ENCODE results near the gene CDCA7L. TPM values are rescaled to one million over a fixed set of nuclear protein-coding genes. Genes with fewer than 3 reads are reported as not detected.
A peak's percentile ranks its signal among the peaks of the same experiment; 100 is the strongest.

The CDCA7L gene
- total and polyA plus RNA-seq, 2 of the 4 experiments (the other 2 are of a cell fraction), result 20.4 to 35.0 TPM

GRCh38 chr7:21944616-21945453 is 864 bp downstream of the CDCA7L start:
- no peaks in the 10 kb centered on the region for H3K9me3 ChIP-seq (ENCODE audit: control insufficient read depth, insufficient read depth, low read length)
- no peak overlapping the region for H2BK15ac ChIP-seq (ENCODE audit: low read depth, low read length)
- peak overlapping the region; percentile 25; the same call in 1 of the 2 replicates for H4K5ac ChIP-seq (ENCODE audit: low read depth, low read length)
- peak; percentile 40 for DNase-seq
- dilution Hi-C loops (cut with HindIII; ENCODE audit: low sequenced_read_pairs, unreplicated experiment), result no loop called here
- no peak overlapping the region for H3K4ac ChIP-seq (ENCODE audit: low read depth, low read length)
- H3K4me3 ChIP-seq (ENCODE audit: insufficient read depth, low read depth, low read length), result peak overlapping the region; percentile 81
- peak overlapping the region; percentile 99 for H2AFZ ChIP-seq (replicated peaks; ENCODE audit: low read length, poor library complexity)
- in situ Hi-C loops (cut with MboI; ENCODE audit: low sequenced_read_pairs), result no loop called here
- H2BK20ac ChIP-seq (ENCODE audit: low read depth, low read length), result no peak overlapping the region
- 0 out of 2 replicates have a peak, but pooled peaks cover 2% of the 10 kb centered on the region for H3K27me3 ChIP-seq (ENCODE audit: control insufficient read depth, insufficient read depth, low read length)
- H3K56ac ChIP-seq (ENCODE audit: extremely low read depth, insufficient read depth, low read length), result no peak overlapping the region
- peak overlapping the region; percentile 34; the same call in 1 of the 2 replicates for H3K27ac ChIP-seq (ENCODE audit: insufficient read depth, low read length)
- intact Hi-C loops (cut with micrococcal nuclease), result loop anchor here (2.0 kb wide), 1 partner anchor 56 kb away; no protein-coding TSS in a partner anchor
- ChIA-PET CTCF (interaction anchor here (1.1 to 1.4 kb wide), 2 partner anchors 25 to 137 kb away, joined by 3 read pairs; no protein-coding TSS in a partner anchor), POLR2A (ENCODE audit: unreplicated experiment) (no interaction called here)
- no peaks in the 10 kb centered on the region for H3K36me3 ChIP-seq (ENCODE audit: control insufficient read depth, insufficient read depth, low read length)
- H2BK120ac ChIP-seq (ENCODE audit: low read depth, low read length), result no peak overlapping the region
- H2AK9ac ChIP-seq (replicated peaks; ENCODE audit: low read depth, low read length, poor library complexity), result peak overlapping the region; percentile 6
- no peaks in the 10 kb centered on the region; the same call in 1 of the 2 replicates for H3K9me1 ChIP-seq (ENCODE audit: insufficient read depth, low read length)
- no peak overlapping the region; a peak in 1 of 4 replicates for H4K8ac ChIP-seq (ENCODE audit: low read depth in 2 of 2, low read length in 2 of 2)
- peaks cover 3% of the 10 kb centered on the region; the same call in 1 of the 2 replicates for H3K4me1 ChIP-seq (ENCODE audit: control insufficient read depth, insufficient read depth, low read length)
- H3K23ac ChIP-seq (ENCODE audit: low read depth, low read length), result peak overlapping the region; percentile 77
- H4K91ac ChIP-seq (ENCODE audit: insufficient read depth, low read depth, low read length), result no peak overlapping the region; the same call in 1 of the 2 replicates
- H3K18ac ChIP-seq (ENCODE audit: low read depth, low read length), result peak overlapping the region; percentile 29; the same call in 1 of the 2 replicates
- H3K4me2 ChIP-seq (ENCODE audit: low read depth, low read length), result peak overlapping the region; percentile 99
- no peak for ATAC-seq (ENCODE audit: low read depth)
- no peak overlapping the region for H2AK5ac ChIP-seq (ENCODE audit: low read depth, low read length)
- no CpG with 5 or more reads among the region's 34 CpGs for WGBS, 2 experiments (ENCODE audit: extremely low coverage in 2 of 2, insufficient read length in 1 of 2)
- H3K9ac ChIP-seq (ENCODE audit: low read depth, low read length), result peak overlapping the region; percentile 50
- H3K14ac ChIP-seq (replicated peaks; ENCODE audit: low read depth, low read length), result no peak overlapping the region; the same call in 1 of the 2 replicates
- no peak overlapping the region for H2BK5ac ChIP-seq (ENCODE audit: low read depth, low read length, poor library complexity, severe bottlenecking)
- H3K79me1 ChIP-seq (ENCODE audit: low read depth in 1 of 2, low read length in 2 of 2), result peaks cover 13 to 18% of the 10 kb centered on the region in 2 experiments
- H4K20me1 ChIP-seq (ENCODE audit: insufficient read depth, low read length), result no peaks in the 10 kb centered on the region; the same call in 1 of the 2 replicates
- no TSS peak for BruUV-seq (replicated peaks)
- no peak for TF ChIP-seq MAZ (IDR thresholded peaks at IDR 0.05; ENCODE audit: borderline replicate concordance, low read depth, low read length)
- no peak for TF ChIP-seq ELK1 (IDR thresholded peaks at IDR 0.05; ENCODE audit: borderline replicate concordance, low read depth, low read length)
- no peak for TF ChIP-seq FOS (IDR thresholded peaks at IDR 0.05; ENCODE audit: low read depth, low read length)
- TF ChIP-seq BHLHE40 (IDR thresholded peaks at IDR 0.05; ENCODE audit: low read depth, low read length), result no peak
- no peak for TF ChIP-seq CHD1 (IDR thresholded peaks at IDR 0.05; ENCODE audit: low read depth, low read length)
- no peak for TF ChIP-seq CTCF (conservative IDR thresholded peaks at IDR 0.05; ENCODE audit: low read depth, low read length)
- TF ChIP-seq RAD21 (IDR thresholded peaks at IDR 0.05; ENCODE audit: low read length), result no peak
- TF ChIP-seq USF2 (IDR thresholded peaks at IDR 0.05; ENCODE audit: low read depth, low read length), result no peak
- no peak for TF ChIP-seq CEBPB (IDR thresholded peaks at IDR 0.05; ENCODE audit: low read depth, low read length)
- TF ChIP-seq RFX5 (IDR thresholded peaks at IDR 0.05; ENCODE audit: low read depth, low read length), result no peak
- TF ChIP-seq RCOR1 (IDR thresholded peaks at IDR 0.05; ENCODE audit: insufficient replicate concordance, low read length), result no peak
- TF ChIP-seq POLR2A (IDR thresholded peaks at IDR 0.05; ENCODE audit: low read depth, low read length), result no peak
- no peak for TF ChIP-seq NFE2L2 (IDR thresholded peaks at IDR 0.05; ENCODE audit: low read depth, low read length)
- no peak for TF ChIP-seq MAFK (IDR thresholded peaks at IDR 0.05; ENCODE audit: low read depth, low read length)
